NCI-H2107 (cell line): ENCODE data around the gene NAT10.
"Not testable (repeated sequence)": the region's sequence is repeated elsewhere in the genome, so short reads cannot be mapped to it uniquely, and the experiment has no call there.

ENCODE experiments used
- DNase-seq: peaks from one replicate; lab custom pipeline; 2025; lab: John Stamatoyannopoulos, UW

The NAT10 gene

DNA sequence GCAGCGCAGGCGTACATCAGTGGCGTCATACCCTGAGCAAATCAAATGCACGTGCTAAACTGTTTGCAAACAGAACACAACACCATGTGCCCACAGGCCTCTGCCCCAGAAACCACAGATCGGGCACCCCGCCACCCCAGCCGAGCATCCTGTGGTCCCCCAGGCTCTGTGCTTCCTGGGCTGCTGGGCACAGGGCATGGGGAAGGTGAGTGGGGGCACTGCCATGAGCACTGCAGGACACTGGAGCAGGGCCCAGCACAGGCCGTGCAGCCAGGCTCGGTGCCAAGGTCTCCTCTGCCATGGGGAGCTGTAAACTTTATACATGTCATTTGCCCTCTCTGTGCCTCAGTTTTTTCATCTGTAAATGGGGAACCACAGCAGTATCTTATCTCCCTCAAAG, 62.5 kb downstream of the NAT10 start:
- no peak for DNase-seq

- DNase-seq: no peak
Observed at GRCh38 chr11:34168642-34169420, 63.4 kb downstream of the NAT10 start.

DNA sequence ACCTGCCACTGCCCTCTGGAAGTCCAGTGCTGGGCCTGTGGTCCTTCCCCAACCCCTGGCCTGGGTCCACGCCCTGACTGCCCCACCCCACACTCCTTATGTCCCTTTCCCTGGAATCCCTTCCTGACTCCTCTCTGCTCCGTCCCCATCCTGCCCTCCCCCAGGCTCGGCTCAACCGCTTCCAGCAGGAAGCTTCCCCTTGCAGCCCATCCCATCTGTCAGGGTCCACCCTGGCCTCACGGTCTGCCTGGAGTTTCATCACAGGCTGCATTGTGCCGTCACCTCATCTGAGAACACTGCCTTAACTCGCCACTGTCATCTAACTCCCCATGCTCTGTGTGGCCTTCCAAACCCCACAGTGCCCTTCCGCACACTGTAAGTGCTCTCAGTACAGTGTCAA, 64.3 kb downstream of the NAT10 start:
- no peak for DNase-seq

DNA sequence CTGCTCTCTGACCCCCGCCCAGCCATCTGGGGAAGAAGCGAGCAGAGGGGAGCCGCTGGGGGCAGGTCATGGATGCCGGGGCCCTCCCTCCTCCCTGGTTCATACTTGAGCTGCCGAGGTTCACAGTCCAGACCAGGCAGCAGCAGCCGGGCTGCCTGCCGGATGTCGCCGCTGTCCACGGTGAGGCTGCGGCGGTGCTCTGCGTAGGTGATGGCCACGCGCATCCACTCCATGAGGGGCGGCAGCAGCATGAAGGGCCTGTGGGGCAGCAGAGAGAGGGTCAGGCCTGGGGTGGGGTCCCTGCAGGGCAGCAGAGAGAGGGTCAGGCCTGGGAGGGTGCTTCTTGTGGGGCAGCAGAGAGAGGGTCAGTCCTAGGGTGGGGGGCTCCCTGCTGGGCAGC, 67.6 kb downstream of the NAT10 start:
- DNase-seq: no peak

DNA sequence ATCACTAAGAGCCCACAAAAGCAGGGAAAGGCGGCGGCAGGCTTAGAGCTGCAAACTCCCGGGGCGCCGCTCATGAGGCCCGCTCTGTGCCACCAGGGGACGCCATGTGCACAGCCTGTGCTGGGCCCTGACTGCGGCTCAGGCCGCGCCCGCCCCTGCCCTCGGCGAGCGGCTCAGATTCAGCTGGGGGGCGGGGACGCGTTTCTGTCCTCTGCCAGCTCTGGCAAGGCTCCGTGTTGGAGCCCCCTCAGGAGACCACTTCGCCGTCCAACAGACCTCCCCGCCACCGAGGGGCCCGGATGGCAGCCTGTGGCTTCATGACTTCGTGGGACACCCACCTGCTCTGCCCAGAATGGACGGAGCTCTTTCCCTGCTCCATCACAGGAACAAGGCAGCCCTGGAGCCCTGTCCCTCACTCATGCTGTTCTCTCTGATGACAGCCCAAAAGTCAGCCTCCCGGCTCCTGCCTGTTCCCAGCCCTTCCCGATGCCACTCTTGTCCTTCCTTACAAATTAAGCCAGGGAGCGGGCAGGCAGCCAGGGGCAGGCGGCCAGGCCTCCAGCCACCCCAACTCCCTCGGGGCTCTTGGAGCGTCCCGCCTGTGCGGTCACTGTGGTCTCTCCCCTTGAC, 69.1 kb downstream of the NAT10 start:
- peak; percentile 59 for DNase-seq

DNA sequence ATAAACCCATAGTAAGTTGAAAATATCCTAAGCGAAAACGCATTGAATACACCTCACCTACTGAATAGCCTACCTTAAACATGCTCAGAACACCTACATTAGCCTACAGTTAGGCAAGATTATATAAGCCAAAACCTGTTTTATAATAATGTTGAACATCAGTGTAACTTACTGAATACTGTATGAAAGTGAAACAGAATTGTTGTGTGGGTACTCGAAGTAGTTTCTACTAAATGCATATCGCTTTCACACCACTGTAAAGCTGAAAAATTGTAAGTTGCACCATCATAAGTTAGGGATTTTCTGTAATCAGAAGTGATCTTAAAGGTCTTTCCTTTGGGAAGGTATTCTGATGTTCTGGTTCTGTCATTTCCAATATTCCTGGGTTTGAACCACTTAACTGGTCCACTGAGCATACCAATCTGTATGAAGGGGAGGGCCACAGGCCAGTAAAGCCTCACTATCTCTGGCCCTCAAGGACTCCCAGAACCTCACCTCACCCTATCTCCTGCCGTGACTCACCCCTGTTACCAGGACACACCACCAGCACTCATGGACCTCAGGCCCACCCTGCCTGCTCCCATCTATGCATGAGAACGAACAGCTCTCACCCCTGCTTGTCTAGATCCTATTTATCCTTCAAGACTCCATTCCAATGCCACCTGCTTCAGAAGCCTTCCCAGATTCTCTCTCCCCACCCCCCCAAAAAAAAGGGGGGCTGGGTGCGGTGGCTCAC, 70.0 kb downstream of the NAT10 start:
- DNase-seq: no peak

DNA sequence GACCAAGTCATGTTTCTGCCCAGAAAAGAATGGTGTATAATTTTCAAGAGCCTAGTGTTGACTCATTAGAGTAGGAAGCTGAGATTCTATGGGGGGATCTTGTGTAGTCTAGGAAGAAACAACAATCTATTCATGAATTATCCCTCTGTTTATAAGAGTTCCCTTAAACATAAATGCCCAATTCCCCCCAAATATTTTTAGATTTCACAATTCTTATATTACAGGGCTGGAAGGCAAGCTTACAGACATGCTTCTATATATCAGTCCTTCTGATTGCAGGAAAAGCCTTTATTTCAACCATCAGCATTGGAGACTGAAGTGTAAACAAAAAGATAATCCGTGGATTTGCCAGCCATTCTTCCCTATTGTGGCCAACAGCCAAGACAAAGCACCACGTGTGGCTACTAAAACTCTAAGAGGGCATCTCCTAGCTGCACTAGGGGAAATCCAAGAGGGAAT, 71.4 kb downstream of the NAT10 start:
- DNase-seq: no peak

- no peak for DNase-seq
Observed at GRCh38 chr11:34178209-34178821, 72.9 kb downstream of the NAT10 start.

- DNase-seq: no peak
Observed at GRCh38 chr11:34179026-34179675, 73.7 kb downstream of the NAT10 start.

- DNase-seq: no peak
Observed at GRCh38 chr11:34180040-34180813, 74.8 kb downstream of the NAT10 start.

GRCh38 chr11:34180814-34181165, 75.4 kb downstream of the NAT10 start:
- DNase-seq: not testable (repeated sequence)

DNA sequence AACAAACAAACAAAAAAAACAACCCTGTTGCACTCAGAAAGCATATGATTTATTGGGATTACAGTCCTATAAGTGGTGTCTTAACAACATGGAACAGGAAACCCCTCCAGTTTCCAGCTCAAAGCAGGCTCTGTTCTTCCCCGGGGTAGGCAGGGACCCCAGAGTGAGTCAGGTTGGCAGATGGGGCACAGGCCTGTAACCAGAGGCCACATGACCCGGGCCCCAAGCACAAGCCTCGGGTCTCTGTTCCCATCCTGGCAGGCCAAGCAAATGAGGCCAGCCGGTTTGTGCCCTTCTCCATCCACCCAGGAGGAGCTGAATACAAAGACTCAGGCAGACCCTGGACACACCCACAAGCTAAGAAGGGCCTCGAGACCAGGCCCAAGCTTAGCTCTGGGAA, 75.8 kb downstream of the NAT10 start:
- no peak for DNase-seq

GRCh38 chr11:34181856-34182405, 76.5 kb downstream of the NAT10 start:
- no peak for DNase-seq

- no peak for DNase-seq
Observed at GRCh38 chr11:34182425-34182824, 77.0 kb downstream of the NAT10 start.

GRCh38 chr11:34182921-34183685, 77.7 kb downstream of the NAT10 start:
- DNase-seq: no peak

- DNase-seq: no peak
Observed at GRCh38 chr11:34183848-34184391, 78.5 kb downstream of the NAT10 start.

GRCh38 chr11:34184505-34185015, 79.1 kb downstream of the NAT10 start:
- DNase-seq: no peak

- DNase-seq: no peak
Observed at GRCh38 chr11:34185926-34186841, 80.8 kb downstream of the NAT10 start.

DNA sequence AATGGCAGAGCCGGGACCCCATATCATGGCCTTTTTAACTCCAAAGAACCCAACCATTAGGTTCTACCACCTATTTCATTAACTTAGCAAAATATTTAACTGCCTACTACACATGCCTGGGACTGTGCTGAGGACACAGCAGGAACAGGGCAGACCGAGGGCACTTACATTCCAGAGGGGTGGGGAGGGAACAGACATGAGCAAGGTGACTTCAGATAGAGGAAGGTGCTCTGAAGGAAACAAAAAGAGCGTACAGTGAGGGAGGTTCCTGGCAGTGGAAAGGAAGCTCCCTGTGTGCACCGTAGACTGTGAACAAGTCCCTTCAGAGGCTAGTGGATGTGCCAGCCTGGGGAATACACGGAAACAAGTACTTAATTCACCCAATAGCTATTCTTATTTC, 82.8 kb downstream of the NAT10 start:
- no peak for DNase-seq
